NOMO-1 treated with dmso at 0.1 percent for 144 hours (cell line): ENCODE results near the gene NOXO1.

Experiments used
- DNase-seq: peaks from one replicate; lab custom pipeline; 2025; ENCODE audit not compliant: unreplicated experiment; lab: John Stamatoyannopoulos, UW

NOXO1 gene

GRCh38 chr16:1998360-1998835, 17.1 kb upstream of the NOXO1 start:
- DNase-seq, result no peak

GRCh38 chr16:1997494-1998359, 16.5 kb upstream of the NOXO1 start:
- no peak for DNase-seq

GRCh38 chr16:1993731-1994131, 12.5 kb upstream of the NOXO1 start:
- no peak for DNase-seq

- DNase-seq, result no peak
Measured at GRCh38 chr16:1992704-1993317, 11.5 kb upstream of the NOXO1 start.

- peak; percentile 79 for DNase-seq
Measured at GRCh38 chr16:1991948-1992703, 10.9 kb upstream of the NOXO1 start.

GRCh38 chr16:1991588-1991947, 10.3 kb upstream of the NOXO1 start:
- DNase-seq, result no peak

- DNase-seq, result no peak
Measured at GRCh38 chr16:1991135-1991551, 9.9 kb upstream of the NOXO1 start.

- DNase-seq, result no peak
Measured at GRCh38 chr16:1990351-1991134, 9.3 kb upstream of the NOXO1 start.

GRCh38 chr16:1990101-1990350, 8.8 kb upstream of the NOXO1 start:
- DNase-seq, result no peak

- DNase-seq, result no peak
Measured at GRCh38 chr16:1989209-1990100, 8.2 kb upstream of the NOXO1 start, which contains the start of gene SYNGR3. Gene SYNGR3 (plus strand): TSS chr16:1989970. CDS start chr16:1990103, 133 bp downstream.

- no peak for DNase-seq
Measured at GRCh38 chr16:1987198-1987597, 5.9 kb upstream of the NOXO1 start.

GRCh38 chr16:1985466-1986150, 4.3 kb upstream of the NOXO1 start:
- DNase-seq, result no peak

GRCh38 chr16:1984347-1985225, 3.3 kb upstream of the NOXO1 start:
- no peak for DNase-seq

- DNase-seq, result peak; percentile 87
Measured at GRCh38 chr16:1983544-1984346, 2.5 kb upstream of the NOXO1 start, which contains the start of gene GFER. Gene GFER (plus strand): TSS chr16:1984193. CDS start chr16:1984219, 26 bp downstream.

GRCh38 chr16:1982991-1983543, 1.8 kb upstream of the NOXO1 start:
- DNase-seq, result no peak

- DNase-seq, result no peak
Measured at GRCh38 chr16:1982013-1982433, 754 bp upstream of the NOXO1 start.

GRCh38 chr16:1980770-1981087, 540 bp downstream of the NOXO1 start:
- DNase-seq, result no peak
